AG08396 (cell line): ENCODE results near the gene SNAP47.

ENCODE experiments used
- DNase-seq: peaks from one replicate; pipeline ENCODE4 v3.0.0; 2012; ENCODE audit warnings: low spot score, mixed read lengths

Gene SNAP47

GRCh38 chr1:227732586-227733308 is 2.5 kb upstream of the SNAP47 start:
- no peak for DNase-seq

- no peak for DNase-seq
These were observed 1.9 kb upstream of the SNAP47 start for GRCh38 chr1:227733309-227733705.

- DNase-seq: no peak
These were observed 1.3 kb upstream of the SNAP47 start for GRCh38 chr1:227733751-227734545.

- no peak for DNase-seq
These were observed 734 bp upstream of the SNAP47 start for GRCh38 chr1:227734546-227734855.

GRCh38 chr1:227735539-227736285 is 477 bp downstream of the SNAP47 start:
- no peak for DNase-seq

GRCh38 chr1:227736814-227737432 is 1.7 kb downstream of the SNAP47 start:
- DNase-seq: no peak

- no peak for DNase-seq
These were observed 3.6 kb downstream of the SNAP47 start for GRCh38 chr1:227738820-227739219.

- no peak for DNase-seq
These were observed 4.4 kb downstream of the SNAP47 start for GRCh38 chr1:227739636-227740035.

- no peak for DNase-seq
These were observed 5.2 kb downstream of the SNAP47 start for GRCh38 chr1:227740401-227740960.

GRCh38 chr1:227741166-227741870 is 6.1 kb downstream of the SNAP47 start:
- DNase-seq: no peak

GRCh38 chr1:227742738-227743715 is 7.8 kb downstream of the SNAP47 start:
- no peak for DNase-seq

GRCh38 chr1:227744668-227745067 is 9.4 kb downstream of the SNAP47 start:
- no peak for DNase-seq

GRCh38 chr1:227745568-227746265 is 10.5 kb downstream of the SNAP47 start:
- DNase-seq: no peak

GRCh38 chr1:227746676-227747075 is 11.4 kb downstream of the SNAP47 start:
- DNase-seq: no peak

- DNase-seq: no peak
These were observed 12.1 kb downstream of the SNAP47 start for GRCh38 chr1:227747382-227747781.

- DNase-seq: no peak
These were observed 12.8 kb downstream of the SNAP47 start for GRCh38 chr1:227747948-227748495.

GRCh38 chr1:227748496-227749182 is 13.4 kb downstream of the SNAP47 start:
- peak; percentile 23 for DNase-seq

- no peak for DNase-seq
These were observed 14.0 kb downstream of the SNAP47 start for GRCh38 chr1:227749225-227749624.
